HG02678 (cell line): ENCODE data around the gene B4GALT1.

Source experiments
- ATAC-seq: cut with Tn5 transposase; IDR thresholded peaks from one replicate; pipeline ENCODE4 v1.9.1; 2021; ENCODE audit warnings: mild to moderate bottlenecking, moderate library complexity; ENCODE audit not compliant: unreplicated experiment

Gene B4GALT1

DNA sequence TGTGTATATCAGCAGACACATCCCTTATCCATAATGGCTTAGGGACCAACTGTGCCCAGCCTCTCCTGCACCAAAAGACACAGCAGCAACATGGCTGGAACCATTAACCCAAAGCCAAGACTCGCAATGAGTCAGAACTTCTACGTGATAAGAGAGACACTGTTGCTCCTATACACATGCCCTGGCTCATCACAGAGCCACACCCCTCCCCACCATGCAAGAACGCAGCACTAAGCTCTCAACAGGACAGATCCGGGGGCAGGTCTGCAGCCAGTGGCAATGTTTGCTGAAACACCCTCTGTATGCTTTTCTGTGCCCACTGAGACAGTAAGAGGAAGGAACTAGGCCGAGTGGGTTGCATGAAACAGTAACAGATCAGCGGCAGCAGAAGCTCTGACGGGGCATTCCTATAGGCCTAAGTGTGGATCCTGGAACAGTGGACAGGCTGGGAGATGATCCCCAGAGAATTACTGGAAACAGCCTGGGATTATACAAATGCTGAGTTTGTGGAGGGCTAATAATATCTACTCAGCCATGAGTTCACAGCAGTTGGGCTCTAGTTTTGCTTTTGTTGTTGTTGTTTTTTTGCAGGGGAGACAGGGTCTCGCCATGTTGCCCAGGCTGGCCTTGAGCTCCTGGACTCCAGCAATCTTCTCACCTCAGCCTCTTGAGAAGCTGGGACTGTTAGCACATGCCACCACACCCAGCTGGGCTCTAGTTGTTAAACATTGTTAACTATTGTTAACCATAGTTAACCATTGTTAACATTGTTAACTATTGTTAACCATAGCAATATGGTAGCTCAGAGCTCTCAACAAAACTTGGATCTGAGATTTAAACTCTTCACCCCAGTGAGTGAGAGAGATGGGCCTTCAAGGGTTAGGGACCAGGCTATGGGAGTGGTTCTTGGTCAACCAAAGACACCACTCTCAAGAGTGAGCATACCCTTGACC, 41.0 kb downstream of the B4GALT1 start:
- peak; percentile 33 for ATAC-seq

DNA sequence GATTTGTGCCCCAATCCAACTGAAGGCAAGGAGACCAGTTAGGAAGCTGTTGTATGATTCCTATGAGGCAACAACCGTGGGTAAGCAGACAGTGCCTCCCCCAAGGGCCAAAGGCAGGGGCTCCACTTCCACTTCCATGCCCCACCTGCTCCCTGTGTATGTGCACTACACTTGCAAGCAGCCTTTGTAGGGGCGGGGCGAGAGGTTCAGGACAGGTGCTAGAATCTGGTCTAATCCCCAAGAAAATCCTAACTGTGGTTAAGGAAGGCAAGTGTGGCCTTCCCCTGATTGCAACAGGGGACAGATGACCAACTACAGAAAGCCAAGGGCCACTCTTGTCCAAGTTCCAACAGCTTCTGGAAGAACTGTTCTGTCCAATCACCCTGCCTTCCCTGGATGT, 41.7 kb downstream of the B4GALT1 start:
- ATAC-seq = no peak

DNA sequence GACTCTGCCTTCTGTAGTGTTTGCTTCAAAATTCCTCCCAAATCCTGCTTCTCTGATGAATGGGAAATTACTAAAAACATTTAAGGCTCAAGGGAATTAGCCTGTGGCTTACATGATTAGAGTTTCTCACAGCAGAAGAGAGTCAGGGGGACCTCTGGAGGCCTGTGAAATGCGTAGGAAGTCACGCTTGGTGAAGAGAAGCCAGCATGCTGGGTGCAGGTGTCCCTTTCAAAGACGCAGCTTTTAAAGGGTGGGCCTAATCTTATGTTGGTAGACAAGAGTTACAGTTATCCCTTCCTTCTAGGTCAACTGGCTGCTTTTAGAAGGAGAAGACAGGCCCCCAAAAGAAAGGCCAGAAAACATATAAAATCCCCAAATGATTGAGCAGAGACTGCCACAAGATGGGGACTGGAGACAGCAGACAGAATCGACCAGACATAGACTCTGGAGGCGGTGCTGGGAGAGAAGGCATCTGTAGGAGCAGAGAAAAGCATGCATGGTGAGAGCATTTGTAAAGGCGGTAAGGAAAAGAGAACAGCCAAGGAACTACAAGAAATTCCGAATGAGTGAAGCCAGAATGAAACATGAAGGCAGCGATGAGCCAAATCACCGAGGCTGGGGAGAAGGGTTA, 42.3 kb downstream of the B4GALT1 start:
- ATAC-seq = peak; percentile 43

DNA sequence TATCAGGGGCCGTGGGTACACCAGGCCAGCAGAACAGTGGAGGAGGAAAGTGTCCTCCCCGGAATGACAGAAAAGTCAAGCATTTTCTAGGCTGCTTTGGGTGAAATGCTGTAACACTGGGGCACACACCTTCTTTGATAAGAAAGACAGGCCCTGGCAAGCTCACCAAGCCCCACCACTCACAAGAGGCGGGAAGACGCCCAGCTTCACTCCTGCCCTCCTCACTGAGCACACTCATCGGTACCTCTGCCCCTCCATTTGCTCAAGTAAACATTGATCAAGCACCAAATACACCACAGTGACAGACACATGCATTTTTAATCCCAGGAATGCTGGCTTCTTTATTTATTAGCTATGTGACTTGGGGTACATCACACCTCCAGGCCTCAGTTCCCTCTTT, 43.1 kb downstream of the B4GALT1 start:
- no peak for ATAC-seq

DNA sequence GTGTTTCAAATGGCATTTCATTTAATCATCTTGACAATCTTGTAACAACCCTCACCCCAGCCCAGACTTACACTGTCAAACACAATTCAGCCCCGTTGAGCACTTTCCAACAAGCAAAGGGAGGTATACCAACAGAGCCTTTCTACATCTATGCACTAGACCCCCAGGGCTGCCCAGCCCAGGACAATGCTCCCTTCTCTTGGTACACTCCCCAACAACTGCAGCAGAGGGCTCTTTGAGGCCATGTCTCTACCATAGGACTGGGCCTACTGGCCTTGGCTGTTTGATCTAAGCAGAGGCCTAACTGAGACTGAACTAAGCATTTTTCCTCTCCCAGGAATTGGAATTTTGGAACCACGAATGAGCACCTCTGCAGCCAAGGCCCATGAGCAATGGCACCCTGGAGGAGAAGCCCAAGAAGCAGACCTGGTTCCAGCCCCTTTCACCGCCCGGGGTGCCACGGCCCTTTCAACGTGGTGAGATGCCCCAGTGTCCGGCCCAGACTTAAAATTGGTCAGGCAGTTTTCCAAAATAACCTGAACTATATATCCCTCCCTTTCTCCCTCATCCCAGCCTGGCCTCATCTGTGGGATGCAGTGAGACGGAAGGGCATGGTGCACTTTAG, 43.6 kb downstream of the B4GALT1 start:
- ATAC-seq = no peak

DNA sequence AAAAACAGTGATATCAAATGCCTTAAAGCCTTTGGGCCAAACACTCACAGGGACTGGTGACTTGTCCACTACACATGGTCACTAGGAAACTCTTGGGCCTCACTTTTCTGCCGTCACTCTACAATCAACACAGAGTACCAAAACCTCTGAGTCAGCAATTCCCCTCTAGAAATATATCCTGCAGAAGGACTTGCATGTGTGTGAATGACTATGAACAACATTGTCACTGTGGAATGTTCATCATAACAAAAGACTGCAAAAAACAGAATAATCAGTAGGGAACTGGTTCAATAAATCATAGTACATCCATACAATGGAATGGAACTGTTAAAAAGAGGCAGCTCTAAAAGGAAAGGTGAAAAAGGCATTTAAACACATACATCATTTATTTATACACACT, 46.5 kb downstream of the B4GALT1 start:
- no peak for ATAC-seq

DNA sequence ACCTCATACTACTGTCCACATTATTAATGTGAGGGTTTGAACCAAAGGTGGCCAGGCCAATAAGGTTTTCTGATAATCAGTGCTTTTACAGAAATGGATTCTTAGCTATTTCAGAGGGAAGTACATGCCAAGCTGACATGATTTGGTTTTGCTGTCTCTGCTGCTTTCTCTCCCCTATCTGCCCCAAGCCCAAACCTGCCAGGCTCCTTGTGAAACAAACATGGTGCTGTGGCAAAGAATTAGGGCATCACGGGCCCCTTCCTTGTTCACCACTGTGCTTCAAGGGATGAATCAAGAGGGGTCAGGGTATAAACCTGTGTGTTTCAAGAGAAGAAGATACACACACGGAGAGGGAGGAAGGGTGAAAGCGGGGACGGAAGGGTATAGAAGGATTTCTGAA, 49.3 kb downstream of the B4GALT1 start:
- no peak for ATAC-seq

DNA sequence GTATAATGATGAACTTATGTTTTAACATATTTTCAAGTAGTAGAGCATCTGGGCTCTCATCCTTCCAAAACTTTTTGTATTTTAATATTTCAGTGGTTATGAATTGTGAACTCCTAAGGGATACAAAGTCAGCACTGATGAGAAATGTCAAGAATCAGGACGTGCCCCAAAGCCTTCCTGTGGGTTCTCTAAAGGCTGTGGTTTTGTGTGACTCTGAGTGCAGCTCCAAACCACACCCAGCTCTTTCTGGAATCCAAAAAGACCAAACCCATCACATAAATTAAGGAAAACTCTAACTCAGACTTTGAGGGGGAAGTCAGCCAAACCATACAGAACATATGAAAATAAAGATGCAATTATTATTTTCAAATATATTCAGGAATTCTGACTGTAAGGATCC, 49.8 kb downstream of the B4GALT1 start:
- ATAC-seq = no peak

DNA sequence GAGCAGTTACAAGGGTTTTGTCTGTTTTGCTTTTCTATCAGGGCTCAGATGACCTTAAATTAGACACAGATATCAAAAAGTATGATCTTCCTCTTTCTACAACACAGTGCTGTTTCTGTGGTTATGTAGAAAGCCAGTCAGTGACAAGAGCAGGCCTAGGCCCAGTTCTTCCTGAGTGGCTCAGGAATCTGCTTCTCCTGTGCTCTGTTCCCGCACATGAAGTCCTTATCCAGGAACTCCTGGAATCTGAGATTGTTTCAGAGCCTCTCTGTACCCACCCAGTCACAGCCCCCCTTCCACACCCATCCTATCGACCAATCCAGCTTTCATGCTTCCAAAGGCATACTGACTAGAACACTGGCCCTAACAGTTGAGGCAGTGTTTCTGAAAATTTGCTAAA, 50.3 kb downstream of the B4GALT1 start:
- ATAC-seq = no peak

DNA sequence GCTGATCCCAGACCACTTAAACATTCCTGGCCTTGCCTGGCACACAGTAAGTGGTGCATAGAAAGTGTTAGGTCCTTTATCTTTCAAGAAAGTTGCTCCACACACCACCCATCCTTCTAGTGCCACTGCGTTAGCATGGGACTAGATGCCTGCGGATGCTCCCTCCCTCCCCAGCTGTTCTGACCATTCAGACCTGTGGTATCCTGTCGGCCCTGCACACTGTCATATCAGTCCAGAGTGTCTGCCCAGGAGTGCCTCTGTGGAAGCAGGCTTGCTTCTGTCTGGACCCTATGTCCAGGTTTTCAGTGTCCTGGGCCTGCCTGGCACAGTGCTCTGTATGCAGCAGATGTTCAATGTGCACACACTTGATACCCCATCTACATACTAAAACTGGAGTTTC, 52.4 kb downstream of the B4GALT1 start:
- no peak for ATAC-seq

DNA sequence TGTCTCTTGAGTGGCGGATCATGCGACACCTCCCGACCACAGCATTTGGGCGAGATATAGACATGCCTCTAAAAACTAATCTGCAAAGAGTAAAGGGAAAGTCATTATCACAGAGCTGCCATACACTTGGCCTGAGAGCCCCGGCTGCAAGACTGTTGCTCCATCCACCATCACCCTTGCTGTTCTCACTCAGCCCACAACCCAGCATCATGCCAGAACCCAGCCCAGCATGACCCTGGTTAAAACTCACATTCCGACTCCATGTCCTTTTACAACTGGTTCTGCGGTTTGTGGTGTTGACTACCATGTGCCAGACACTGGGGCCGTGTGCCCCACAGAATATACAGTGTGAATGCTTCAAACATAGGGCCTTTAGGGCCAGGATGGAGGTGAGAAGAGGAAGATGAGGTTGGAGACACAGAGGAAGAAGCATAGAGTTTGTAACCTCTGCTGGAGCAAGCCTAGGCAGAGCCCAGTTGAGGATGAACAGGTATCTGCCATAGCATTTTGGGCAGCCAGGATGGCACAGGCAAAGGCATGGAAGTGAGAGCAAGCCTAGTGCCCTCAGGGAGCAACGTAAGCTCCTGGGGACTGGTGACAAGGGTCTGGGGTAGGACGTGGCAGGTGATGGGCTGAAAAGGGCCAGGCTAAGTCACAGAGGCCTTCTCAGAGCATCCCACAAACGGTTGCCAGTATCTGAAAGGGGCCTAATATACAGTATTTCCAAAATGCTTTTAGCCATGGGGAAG, 53.2 kb downstream of the B4GALT1 start:
- no peak for ATAC-seq

DNA sequence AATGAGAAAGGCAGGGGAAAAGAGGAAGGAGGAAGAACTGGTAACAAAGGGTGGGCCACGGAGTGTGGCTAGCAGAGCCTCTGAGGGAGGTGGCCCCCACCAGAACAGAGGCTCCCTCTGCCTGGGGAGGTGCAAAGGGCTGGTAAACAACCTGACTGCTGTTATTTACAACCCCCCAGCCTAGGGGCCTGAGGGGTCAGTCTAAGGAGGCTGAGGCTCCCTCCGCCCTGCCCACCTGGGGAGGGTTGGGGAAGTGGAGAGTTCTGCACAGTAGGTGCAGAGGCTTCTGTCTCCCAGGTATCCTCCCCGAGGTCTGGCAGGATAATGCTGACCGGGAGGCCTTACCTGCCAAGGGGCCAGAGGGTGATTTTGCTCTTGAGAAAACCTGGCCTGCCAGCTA, 55.0 kb downstream of the B4GALT1 start:
- ATAC-seq = no peak

DNA sequence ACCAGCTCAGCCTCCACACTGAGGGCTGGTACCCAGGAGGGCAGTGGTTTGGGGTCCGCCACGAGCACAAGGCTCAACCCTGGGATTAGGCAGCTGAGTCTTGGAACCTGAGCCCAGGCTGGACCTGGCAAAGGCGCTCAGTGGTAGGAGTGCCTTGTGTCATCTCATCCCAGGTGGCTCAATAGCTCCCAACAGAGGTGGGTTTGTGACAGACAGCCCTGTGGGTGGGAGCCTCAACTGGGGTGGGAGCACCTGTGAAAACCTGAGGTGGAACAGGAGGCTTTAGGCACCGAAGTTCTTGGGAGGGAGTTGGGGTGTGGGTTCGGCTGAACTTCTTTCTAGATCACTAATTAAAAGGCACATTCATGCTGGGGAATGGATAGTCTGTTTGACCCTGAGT, 55.5 kb downstream of the B4GALT1 start:
- no peak for ATAC-seq

DNA sequence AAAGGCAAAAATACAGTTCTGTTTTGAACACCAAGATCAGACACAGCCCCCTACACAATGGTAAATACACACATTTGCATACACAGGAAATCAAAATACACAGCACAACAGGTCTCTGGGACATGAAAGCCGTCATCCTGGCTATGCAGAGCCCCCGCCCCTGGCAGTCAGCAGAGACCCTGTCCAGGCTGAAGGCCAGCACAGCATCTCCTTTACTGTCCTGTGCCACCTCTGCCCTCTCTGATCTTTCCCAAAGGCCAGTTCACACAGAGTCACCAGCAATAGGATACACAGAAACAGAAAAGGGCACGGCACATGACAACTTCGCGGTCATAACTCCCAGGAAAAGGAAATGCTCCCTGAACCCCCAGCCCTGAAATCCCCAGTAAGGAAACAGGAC, 56.5 kb downstream of the B4GALT1 start:
- ATAC-seq = no peak

DNA sequence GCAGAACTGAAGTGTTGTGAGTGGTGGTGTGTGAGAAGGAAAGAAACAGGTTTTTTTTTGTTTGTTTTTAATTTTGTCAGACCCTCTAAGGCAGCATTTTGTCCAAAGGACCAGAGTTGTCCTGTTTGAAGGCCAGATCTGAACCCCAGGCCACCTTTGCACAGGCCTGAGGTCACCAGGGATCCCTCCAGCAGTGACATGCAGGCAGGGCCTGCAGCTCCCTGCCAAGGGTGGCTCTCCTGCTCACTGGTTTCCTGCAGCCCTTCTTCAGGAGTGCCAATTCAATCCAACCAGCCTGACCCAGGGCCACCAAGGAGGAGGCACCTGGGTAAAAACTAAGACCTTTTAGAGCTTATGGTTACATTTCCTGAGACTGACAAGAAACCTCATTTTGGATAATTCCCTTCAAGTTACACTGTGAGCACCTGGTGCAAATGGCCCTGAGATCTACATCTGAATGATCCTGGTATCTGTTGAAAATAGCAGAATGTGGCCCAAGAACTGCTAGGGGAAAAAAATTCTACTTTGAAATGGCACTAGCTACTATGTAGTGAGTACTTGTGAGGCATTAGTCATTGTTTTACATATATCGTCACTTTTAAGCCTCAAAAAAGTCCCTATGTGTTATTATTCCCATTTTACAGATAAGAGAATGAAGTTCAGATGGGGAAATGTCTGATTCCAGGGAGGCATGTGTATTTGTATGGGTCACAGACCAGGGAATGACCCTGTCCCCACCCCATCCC, 57.1 kb downstream of the B4GALT1 start:
- ATAC-seq = no peak

DNA sequence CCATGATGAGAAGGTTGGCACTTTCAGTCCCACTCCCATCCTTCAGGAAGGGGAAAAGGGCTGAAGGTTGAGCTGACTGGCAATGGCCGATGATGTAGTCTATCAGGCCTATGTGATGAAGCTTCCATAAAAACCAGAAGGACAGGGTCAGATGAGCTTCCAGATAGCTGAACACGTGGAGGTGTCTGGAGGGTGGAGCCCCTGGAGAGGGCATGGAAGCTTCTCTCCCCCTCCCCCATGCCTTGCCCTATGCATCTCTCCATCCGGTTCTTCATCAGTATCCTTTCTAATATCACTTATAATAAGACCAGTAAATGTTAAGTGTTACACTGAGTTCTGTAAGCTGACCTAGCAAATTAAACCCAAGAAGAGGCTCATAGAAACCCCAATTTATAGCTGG, 58.0 kb downstream of the B4GALT1 start:
- ATAC-seq = no peak

DNA sequence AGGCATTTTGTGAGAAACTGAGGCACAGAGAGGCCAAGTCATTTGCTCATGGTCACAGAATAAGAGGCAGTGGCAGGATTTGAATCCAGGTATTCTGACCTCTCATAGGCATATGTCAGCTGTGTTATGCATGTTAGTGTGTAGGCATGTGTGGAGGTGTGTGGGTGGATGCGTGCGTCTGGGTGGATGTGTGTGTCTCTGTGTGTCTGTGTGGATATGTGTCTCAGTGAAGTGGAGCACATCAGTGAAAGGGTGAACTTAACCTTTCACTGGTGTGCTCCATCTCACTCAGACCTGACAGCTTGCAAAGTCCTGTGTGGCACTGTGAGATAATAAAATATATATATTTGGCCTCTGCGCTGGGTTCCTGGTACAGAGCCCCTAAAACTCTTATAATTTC, 58.7 kb downstream of the B4GALT1 start:
- no peak for ATAC-seq

DNA sequence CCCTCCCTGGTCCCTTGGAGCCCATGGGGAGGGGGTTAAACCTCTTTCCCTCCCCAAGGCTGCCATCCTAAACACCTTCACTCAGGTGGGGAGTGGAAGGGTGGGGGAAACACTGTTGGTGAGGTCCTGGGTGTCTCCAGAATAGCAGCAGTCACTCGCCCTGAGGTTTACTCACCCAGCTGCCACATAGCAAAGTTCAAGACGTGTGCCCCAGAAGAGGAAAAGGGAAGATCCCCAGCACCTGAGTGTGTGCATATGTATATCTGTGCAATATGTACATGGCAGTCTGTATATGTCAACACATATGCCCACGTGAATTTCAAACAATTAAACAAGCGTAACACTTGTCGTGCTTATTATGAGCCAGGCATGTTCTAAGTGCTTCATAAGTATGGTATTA, 59.4 kb downstream of the B4GALT1 start:
- ATAC-seq = no peak

DNA sequence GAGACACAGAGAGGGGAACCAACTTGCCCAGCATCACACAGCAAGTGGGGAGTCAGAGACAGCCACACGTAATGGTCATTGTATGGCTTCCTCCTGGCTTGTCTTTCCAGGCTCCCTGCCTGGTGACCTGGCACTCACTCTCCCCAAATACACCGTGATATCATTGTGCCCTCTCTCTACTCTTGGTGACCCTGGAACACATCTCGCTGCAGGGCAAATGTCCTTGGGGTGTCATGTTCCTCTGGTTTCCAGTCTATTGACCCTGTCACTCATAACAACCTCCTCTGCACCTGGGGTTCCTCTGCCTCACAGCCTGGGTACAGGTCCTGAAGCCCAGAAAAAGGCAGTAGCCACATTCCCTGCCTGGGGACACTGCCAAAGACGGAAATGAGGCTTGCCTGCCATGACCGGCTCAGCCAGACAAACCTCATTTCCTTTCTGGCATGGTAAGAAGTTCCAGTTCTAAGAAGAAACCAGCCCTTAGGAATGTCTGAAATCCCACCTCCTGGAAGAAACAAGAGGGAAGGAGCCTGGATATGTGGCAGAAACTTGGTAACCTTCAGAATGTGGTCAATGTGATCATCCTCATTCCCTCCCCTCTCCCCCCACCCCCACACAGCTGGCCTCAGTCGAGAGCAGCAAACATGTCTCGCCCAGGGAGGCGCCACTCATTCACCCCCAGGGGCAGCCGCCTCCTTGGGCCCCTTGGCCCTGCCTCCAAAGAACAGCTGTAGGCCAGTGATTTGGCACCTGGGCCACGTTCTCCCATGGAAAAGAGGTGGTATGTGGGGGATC, 60.1 kb downstream of the B4GALT1 start:
- ATAC-seq = no peak

DNA sequence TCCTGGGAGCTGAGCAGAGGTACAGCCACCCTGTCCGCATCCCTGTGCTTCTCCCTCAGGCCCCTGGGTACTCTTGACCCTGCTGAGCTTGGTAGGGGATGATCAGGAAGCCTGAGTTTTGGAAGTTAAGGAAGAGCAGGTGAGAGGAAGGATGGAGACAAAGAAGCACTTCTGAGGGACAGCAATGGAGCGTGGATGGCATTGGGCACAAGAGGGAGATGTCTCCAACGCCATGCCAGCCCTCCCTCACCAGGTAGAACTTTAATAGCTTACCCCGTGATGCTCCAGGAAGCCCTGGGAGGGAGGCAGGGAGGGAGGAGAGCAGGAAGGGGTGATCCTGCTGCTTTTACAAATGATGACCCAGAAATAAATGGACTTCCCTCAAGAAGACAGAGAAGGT, 60.8 kb downstream of the B4GALT1 start:
- no peak for ATAC-seq
